GM18858 (cell line): ENCODE results near the gene SPSB3.

ENCODE experiments used
- ATAC-seq: cut with Tn5 transposase; IDR thresholded peaks from one replicate; pipeline ENCODE4 v1.9.1; 2021; ENCODE audit not compliant: unreplicated experiment

The SPSB3 gene

DNA sequence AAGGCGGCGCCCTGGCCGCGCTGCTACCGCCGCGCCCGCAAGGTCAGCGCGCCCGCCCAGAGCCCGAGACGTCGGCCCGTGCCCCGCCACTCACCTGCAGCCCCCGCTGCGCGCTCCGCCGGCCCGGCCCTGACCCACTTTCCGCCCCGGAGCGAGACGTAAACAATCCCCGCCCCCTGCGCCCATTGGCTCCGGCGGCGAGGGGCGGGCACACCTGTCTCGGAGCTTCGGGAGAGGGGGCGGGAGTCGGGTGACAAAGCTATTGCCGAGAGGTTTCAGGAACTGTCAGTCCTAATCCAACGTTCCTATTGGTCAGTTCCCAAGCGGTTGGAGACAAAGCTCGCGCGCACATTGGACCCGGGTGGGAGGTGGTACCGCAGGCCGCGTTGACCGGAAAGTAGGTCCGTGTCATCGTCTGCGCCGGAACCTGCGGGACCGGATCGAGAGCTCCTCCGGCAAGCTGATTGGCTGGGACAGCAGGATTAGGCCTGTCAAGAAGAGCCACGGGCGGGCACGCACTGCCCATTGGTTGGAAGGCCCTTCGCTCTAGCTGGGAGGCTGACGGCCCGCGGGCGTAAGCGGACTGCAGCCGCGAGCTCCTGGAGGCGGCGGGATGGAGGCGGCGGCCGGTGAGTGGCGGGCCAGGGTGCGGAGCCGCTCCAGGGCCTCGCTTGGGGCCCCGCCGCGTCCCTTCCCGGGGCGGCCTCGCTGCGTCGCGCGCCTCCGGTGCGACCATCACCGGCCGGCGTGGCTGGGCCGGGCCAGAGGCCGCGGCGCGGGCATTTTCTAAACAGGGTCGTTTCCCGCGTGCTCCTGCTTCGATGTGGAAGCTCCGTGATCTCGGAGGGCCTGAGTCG, at the start of gene SPSB3, which contains the start of gene NUBP2:
Gene SPSB3, minus strand, starts transcription at position 164 of the 857 bp plus-strand sequence. CDS start 1,088 bp downstream, outside the sequence.
Gene NUBP2, plus strand, starts transcription at position 553 of the 857 bp plus-strand sequence. Its CDS starts 61 bp downstream, at position 614.
- ATAC-seq: peak; percentile 75

DNA sequence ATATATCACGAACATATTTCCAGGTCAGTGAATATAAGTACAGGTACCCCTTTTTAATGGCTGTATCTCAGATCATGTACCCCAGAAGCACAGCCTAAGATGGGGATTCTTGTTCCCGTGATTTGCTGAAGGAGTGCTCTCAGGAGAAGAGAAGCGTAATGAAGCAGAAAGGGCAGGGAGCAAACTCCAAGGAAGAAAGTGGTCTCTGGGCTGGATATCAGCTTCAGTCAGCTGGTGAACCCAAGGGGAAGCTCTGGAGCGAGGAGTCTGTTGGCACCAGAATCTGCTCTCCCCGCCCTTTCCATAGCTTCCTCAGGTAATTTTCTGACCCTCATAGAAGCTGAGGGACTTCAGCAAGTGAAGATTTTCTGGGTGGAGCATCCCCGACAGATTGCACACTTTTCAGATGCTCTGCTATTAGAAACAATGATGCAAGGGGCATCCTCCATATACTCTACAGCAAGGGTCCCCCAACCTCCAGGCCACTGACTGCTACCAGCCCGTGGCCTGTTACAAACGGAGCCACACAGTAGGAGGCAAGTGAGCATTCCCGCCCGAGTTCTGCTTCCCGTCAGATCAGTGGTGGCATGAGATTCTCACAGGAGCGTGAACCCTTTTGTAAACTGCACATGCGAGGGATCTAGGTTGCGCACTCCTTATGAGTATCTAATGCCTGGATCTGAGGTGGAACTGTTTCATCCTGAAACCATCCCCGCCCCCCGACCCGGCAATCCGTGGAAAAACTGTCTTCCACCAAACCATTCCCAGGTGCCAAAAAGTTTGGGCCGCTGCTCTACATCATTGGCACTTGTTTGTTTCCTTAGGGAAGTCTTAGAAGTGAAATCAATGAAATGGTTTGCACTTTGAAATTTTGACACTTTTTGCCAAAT, 49.1 kb upstream of the SPSB3 start:
- no peak for ATAC-seq

DNA sequence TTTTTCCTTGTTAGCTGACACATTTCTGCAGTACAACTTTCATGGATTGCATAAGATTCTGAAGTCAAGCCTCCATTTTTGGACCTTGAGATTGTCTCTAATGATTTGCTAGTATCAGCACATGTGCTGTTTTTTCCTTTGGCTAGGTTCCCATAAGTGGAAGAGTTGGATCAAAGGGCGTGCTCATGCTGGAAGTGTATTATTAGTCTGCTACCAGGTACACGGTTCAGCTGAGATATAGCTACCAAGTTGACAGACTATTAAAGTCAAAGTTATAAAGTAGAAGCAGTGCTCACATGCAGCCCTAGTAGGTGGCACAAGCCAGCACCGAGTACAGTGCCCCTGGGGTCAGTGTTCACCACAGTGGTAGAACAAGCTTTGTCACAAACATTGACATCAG, 47.8 kb upstream of the SPSB3 start:
- ATAC-seq: no peak

DNA sequence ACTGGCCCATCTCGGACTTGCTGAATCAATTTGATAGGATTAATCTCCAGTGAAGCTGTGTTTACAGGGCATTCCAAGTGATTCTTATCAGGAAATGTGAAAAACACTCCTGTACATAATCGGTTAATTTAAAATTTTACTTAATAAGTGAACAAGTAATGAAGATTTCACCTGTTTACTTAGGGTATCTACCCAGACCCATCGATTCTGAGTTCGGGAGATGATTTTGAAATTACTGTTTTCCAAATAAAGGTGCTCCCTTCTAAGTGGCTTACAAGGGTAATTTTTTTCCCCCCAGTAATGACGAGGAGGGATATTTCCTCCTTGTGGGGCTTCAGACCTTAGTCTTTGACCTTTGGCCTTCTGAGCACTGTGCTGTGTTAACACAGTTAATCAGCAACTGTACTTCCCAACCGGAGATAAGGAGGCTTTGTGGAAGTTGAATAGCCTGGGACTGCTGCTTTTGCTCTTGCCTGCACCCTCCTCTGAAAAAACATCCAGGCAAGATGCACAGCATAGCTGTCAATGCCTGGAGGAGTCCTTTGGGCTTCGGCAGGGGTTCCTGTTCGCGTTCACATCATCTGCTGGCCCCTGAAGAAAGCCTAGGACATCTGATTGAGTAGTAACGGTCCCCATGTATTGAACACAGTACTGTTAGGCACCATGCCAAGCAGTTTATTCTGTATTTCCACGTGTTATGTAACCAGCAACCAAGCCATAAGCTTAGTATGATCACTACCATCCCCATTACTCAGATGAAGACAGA, 46.5 kb upstream of the SPSB3 start:
- ATAC-seq: no peak

DNA sequence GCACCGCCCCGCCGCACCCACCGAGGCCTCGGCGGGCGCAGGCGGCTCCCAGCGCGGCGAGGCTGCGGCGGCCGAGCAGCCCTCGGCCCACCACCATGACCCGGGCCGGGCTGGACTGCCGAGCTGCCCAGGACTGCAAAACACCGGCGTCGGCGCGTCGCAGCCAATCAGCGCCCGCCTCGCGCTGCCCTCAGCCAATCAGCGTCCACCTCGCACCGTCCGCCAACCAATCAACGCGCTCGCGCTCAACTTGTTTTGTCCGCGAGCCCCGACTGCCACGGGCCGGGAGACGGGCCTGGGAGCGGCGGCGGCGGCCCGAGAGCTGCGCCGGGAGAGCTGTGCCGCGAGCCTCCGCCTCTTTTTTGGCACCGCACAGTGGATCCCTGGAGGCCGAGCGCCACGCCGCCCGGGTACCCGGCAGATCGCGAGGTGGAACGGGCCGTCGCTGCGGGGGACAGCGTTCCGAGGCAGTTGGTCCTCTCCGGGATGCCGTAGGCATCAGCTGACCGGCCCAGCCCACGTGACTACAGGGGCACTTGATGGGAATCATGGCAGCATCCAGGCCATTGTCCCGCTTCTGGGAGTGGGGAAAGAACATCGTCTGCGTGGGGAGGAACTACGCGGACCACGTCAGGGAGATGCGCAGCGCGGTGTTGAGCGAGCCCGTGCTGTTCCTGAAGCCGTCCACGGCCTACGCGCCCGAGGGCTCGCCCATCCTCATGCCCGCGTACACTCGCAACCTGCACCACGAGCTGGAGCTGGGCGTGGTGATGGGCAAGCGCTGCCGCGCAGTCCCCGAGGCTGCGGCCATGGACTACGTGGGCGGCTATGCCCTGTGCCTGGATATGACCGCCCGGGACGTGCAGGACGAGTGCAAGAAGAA, 44.6 kb upstream of the SPSB3 start, which contains the start of the genes FAHD1 and HAGH:
Gene FAHD1, plus strand, starts transcription at position 516 of the 883 bp plus-strand sequence. Its CDS starts 33 bp downstream, at position 549.
Gene HAGH, minus strand, starts transcription at position 135 of the 883 bp plus-strand sequence. Its CDS starts 38 bp downstream, at position 97.
- peak; percentile 60 for ATAC-seq

DNA sequence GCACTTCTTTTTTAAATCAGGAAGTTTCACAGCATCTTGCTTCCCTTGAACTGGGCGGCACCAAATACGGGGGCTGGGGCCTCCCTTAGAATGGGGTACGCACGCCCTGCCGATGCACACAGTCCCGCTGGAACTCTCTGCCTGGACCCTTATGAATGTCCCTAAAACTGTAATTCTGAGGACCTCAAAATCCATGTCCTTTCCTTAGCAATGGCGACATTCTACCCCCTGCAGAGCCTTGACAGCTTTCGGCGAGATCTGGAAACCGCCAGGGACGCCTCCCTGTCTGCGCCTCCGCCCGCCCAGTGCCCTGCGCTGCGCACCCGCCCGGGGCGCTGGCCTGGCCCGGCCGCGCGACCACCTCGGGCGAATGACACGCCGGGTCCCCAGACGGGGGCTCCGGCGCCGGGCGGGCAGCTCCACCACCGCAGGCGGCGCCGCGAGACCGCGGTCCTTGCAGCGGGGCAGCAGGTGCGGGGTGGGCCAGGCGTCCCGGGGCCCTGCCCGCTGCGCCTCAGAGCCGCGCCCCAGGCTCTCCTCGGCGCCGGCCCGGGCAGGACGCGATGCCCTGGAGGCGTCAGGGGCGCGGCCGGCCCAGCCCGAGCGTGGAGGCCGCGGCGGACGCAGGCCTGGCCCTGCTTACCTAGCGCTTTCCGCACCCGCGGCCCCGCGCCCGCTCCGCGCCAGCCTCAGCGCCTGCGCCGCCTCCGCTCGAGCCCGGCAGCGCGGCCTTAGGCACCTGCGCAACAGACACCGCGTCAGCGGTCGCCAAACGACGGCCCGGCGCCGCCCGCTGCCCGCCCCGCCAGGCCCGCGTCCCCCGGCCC, 43.7 kb upstream of the SPSB3 start:
- ATAC-seq: peak; percentile 32

DNA sequence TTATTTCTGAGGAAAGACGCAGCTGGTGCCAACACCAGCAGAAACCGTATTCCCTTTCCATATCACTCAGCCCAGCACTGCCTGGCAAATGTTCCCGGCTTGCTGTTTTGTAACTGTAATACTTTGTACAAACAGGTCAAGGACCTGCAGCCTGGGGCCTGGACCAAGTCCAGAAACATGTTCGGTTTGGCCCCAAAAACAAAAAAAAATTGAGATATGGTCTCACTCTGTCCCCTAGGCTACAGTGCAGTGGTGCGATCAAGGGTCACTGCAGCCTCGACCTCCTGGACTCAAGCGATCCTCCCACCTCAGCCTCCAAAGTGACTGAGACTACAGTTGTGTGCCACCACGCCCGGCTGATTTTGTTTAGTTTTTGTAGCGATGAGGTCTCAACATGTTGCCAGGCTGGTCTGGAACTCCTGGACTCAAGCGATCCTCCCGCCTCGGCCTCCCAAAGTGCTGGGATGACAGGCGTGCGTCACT, 43.1 kb upstream of the SPSB3 start:
- no peak for ATAC-seq

DNA sequence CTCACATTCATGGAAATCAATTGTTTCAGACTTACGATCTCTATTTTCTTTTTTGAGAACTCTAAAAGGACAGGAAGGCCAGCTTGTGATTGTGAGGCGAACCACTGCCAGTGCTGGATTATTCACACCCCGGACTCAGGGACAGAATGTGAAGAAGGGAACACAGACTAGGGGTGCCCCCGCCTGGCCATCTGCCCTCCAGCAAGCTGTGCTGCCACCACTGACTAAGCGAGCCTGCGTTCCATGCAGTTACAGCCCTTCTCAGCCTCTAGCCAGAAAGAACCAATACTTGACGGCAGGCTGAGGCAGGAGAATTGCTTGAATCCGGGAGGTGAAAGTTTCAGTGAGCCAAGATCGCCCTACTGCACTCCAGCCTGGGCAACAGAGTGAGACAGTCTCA, 41.5 kb upstream of the SPSB3 start:
- ATAC-seq: no peak

DNA sequence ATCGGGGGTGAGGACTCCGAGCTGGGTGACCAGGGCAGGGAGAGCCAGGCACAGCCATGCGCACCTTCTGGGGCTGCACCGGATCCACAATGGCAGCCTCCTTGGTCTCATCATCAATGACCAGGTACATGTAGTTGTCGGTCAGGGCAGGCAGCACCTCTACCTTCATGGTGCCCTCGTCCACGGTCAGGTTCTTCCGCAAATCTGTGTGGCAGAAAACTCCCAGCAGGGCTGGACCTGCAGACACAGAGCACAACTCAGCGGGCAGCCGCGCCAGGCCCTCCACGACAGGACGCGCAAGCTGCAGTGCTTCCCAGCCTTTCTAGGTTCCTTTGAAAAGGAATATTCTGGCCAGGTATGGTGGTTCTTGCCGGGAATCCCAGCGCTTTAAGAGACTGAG, 40.4 kb upstream of the SPSB3 start:
- no peak for ATAC-seq

DNA sequence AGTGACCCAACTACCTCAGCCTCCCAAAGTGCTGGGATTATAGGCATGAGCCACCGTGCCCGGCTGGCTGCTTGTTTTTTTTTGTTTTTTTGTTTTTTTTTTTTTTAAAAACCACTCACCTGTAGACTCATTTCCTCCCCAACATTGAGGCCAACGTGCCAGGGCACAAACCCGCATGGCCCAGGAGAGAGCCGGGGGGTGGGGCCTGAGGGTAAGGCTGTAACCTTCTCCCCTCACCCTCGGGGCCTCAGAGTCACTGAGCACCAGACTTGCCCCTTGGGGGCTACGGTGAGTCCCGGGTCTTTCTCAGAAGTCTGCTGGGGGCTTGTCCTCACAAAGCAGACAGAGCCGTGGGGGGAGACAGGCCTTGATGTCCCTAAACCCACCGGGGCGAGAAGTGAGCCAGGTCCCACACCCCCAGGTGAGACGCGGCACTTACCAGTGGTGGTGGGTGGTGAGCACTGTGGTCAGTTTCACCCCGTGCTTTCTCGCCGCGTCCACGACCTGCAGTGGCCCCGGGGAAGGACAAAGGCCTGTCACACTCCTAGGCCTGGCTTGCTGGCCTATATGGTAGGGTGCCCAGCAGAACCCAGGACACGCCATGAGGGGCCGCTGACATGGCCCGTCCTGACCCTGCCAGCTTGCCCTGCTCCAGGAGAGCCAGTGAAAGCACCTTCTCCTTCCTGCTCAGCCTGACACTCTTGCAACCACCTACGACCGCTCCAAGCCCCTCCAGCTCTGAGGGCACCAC, 39.7 kb upstream of the SPSB3 start:
- no peak for ATAC-seq

DNA sequence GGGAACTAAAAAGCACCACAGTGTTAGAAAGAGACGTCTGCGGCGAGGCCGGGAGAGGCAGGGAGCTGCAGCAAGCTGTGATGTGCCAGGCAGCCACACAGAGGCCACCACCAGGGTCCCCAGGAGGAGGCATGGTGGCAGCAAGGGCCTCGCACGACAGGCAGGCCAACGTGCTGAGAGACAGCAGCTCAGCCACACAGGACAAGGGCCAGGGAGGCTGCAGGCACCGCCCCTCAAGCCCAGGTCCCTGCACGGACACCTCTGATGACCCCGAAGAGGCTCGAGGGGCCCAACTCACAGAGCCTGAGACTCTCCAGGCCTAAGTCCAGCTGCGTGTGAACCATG, 38.5 kb upstream of the SPSB3 start:
- no peak for ATAC-seq

DNA sequence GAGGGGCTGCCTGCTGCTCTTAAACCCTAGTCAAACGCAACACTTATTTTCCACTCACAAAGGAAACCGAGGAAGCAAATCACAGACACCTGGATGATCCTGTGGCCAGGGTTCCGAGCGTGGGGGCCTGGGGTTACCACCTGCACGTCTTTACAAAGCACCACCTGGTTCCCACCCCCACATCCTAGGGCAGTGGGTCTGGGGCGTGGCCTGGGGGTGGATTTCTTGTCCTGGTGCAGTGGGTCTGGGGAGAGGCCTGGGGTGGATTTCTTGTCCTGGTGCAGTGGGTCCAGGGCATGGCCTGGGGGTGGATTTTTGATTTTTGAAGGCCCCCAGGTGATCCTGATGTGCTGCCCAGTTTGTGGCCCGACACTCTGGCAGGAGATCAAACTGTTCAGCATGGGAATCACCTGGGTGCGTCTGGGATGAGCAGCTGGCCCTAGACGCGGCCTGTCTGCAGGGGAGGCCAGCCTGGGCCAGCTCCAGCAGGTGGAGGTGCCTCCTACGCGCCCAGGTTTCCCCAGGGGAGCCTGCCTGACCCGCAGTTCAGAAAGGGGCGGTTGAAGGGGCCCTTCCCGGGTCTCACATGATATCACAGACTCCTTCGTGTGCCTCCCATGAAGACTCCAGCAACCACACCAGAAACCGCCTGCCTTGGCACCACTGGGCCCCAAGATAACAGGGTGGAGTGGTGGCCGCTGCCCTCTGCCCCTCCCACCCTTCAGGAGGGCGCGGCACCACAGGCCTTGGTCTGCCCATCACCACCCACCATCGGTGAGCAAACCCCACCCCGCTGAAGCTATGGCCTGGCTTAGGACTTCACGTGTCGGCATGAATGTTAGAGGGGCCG, 38.0 kb upstream of the SPSB3 start:
- ATAC-seq: no peak

DNA sequence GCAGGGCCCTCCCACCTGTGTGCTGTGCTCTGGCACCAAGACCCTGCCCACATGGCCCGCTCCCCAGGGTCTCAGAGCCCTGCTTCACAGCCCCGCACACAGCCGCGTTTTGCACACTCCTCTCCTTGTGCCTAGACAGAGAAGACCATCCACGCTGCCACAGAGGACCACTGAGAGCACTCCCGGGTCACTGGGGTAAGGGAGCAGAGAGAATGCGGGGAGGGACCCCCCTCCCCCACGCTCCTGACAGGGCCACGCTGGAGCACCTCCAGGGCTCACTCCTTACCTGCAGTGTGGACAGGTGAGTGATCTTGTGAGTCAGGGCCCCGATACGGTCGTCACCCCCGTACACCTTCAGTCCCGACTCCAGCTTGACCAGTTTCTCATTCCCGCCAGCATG, 37.2 kb upstream of the SPSB3 start:
- no peak for ATAC-seq

DNA sequence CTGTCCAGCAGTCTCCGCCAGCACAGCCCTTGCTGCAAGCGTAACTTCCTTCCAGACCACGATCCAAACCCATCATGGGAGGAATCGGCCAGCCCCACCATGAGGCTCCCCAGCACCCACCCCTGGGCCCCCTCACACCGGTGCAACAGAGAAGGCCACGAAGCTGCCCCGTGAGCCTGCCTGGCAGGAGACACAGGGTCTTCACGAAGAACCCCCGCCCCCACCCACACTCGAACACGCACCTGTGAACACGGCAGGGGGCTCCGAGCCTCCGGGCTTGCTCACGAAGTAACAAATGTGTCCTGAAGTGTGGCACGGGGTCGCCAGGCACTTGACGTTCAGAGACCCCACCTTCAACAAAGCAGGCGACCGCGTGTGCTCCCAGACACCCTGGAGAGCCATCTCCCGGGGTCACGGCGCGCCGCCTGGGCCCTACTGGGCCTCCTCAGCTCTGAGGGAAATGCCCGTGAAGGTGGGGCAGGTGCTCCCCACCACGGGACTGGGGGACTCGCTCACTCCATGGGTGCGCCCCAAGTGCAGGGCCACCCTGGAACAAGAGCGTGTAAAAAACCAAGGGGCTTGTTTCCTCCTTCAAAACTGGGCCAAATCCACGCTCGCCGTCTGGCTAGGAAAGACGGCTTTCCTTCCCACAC, 36.6 kb upstream of the SPSB3 start:
- ATAC-seq: no peak

DNA sequence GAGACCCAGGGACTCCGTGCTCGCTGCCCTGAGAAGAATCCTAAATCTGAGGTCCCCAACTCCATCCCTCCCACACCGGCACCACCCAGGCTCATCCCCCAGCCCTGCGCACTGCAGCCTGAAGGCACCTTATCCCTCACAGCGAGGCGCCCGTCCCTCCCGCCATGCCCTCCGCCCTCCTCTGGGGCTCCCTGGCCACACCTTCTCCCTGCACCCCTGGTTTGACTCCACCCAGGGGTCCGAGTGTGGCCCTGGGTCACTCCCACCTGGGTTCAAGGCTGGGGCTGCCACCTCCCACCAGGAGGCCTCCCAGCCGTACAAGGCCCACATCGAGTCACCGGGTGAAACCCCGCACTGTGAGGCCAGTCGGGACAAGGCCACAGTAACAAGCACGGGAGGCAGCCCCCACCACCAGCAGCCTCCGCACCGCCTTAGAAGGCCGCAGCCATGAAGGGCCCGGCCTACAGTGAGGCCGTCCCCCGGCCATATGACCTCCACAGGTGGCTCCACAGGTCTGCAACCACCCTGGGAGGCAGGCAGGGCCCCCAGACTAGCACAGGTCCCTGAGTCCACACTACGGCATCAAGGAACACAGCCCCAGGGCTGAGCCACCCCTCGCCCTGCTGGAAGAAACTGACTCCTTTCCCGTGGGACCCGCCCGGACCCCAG, 36.0 kb upstream of the SPSB3 start:
- no peak for ATAC-seq

DNA sequence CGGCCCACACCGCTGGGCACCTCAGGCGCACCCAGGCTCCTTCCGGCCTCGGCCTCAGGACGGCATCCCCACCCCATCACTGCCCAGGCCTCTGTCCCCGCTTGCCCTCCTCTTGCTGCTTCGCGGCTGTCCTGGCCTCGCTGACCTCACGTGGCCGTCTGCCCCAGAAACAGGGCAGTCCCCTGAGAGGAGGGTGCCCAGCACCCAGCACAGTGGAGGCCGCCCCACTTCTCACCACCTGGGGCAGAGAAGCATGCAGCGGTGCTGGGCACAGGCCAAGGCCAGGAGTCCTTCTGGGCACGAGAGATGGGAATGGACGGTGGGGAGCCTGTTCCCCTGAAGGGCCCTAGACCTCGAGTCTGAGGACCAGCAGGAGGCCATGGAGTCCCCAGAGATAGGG, 35.3 kb upstream of the SPSB3 start:
- no peak for ATAC-seq
